Fibroblast of peridontal ligament (primary cell): ENCODE measurements around the gene ADPRM.
A peak's percentile ranks its signal among the peaks of the same experiment; 100 is the strongest.
"Not testable (repeated sequence)": the region's sequence is repeated elsewhere in the genome, so short reads cannot be mapped to it uniquely, and the experiment has no call there.

Experiments used
- DNase-seq: peaks from one replicate; pipeline ENCODE4 v3.0.0-alpha.2; 2010; ENCODE audit errors: extremely low read depth

The ADPRM gene

GRCh38 chr17:10699856-10700255, 2.5 kb downstream of the ADPRM start:
- DNase-seq = peak; percentile 26

GRCh38 chr17:10702574-10702973, 5.2 kb downstream of the ADPRM start:
- peak; percentile 20 for DNase-seq

GRCh38 chr17:10705727-10706126, 8.3 kb downstream of the ADPRM start:
- no peak for DNase-seq

- DNase-seq = peak; percentile 40
Observed at GRCh38 chr17:10713318-10713717, 15.9 kb downstream of the ADPRM start.

GRCh38 chr17:10716218-10716617, 18.8 kb downstream of the ADPRM start:
- no peak for DNase-seq

- DNase-seq = no peak
Observed at GRCh38 chr17:10718547-10718946, 21.2 kb downstream of the ADPRM start.

- DNase-seq = no peak
Observed at GRCh38 chr17:10724546-10725195, 27.3 kb downstream of the ADPRM start.

GRCh38 chr17:10725262-10725661, 27.9 kb downstream of the ADPRM start:
- DNase-seq = no peak

- DNase-seq = no peak
Observed at GRCh38 chr17:10726196-10726595, 28.8 kb downstream of the ADPRM start.

- DNase-seq = no peak
Observed at GRCh38 chr17:10727192-10727591, 29.8 kb downstream of the ADPRM start.

GRCh38 chr17:10728331-10728892, 31.0 kb downstream of the ADPRM start:
- no peak for DNase-seq

- DNase-seq = peak; percentile 66
Observed at GRCh38 chr17:10729334-10730193, 32.2 kb downstream of the ADPRM start, which contains the start of gene TMEM220. Gene TMEM220, minus strand, starts transcription at chr17:10730023. Its CDS starts 172 bp downstream, at chr17:10729851.

GRCh38 chr17:10730247-10730646, 32.9 kb downstream of the ADPRM start:
- not testable (repeated sequence) for DNase-seq

- DNase-seq = no peak
Observed at GRCh38 chr17:10731408-10731879, 34.0 kb downstream of the ADPRM start.

GRCh38 chr17:10732121-10732520, 34.7 kb downstream of the ADPRM start:
- not testable (repeated sequence) for DNase-seq

- no peak for DNase-seq
Observed at GRCh38 chr17:10733666-10734065, 36.3 kb downstream of the ADPRM start.

GRCh38 chr17:10735251-10735650, 37.9 kb downstream of the ADPRM start:
- DNase-seq = no peak

GRCh38 chr17:10735821-10736220, 38.4 kb downstream of the ADPRM start:
- DNase-seq = no peak

- DNase-seq = peak; percentile 71
Observed at GRCh38 chr17:10737168-10737622, 39.8 kb downstream of the ADPRM start.

GRCh38 chr17:10737736-10738135, 40.3 kb downstream of the ADPRM start:
- DNase-seq = no peak

- DNase-seq = no peak
Observed at GRCh38 chr17:10738521-10739258, 41.3 kb downstream of the ADPRM start.

- no peak for DNase-seq
Observed at GRCh38 chr17:10739386-10739785, 42.0 kb downstream of the ADPRM start.
